ENCODE data around the gene CDH18. TPM values are rescaled to one million over a fixed set of nuclear protein-coding genes. Genes with fewer than 3 reads are reported as not detected.

CDH18 gene
- total RNA-seq, 4 donors from 2014 or later, result 0.76 to 0.99 TPM; not detected in 2

- H3K27me3 ChIP-seq, result no peaks in the 10 kb centered on the region
- H3K4me1 ChIP-seq, result no peaks in the 10 kb centered on the region
- H3K36me3 ChIP-seq, result no peaks in the 10 kb centered on the region
- DNase-seq (ENCODE audit: low spot score in 2 of 2), result no peak
- no peaks in the 10 kb centered on the region for H3K9me3 ChIP-seq
- no peak overlapping the region for H3K4me3 ChIP-seq
- TF ChIP-seq POLR2A (IDR thresholded peaks at IDR 0.05) (no peak), POLR2AphosphoS5 (IDR thresholded peaks at IDR 0.05) (no peak), EP300 (IDR thresholded peaks at IDR 0.05) (no peak), CTCF (IDR thresholded peaks at IDR 0.05) (no peak)
- 72% methylated on average over 4 of the region's 4 CpGs for WGBS
- H3K27ac ChIP-seq, result no peak overlapping the region
Measured at GRCh38 chr5:19706776-19707175, 281.2 kb downstream of the CDH18 start.

- whole genome bisulfite sequencing, result 86% methylated on average over 5 of the region's 5 CpGs
- H3K27ac ChIP-seq, result no peak overlapping the region
- H3K4me1 ChIP-seq, result no peaks in the 10 kb centered on the region
- no peak overlapping the region for H3K4me3 ChIP-seq
- DNase-seq (ENCODE audit: low spot score in 2 of 2), result no peak
- no peaks in the 10 kb centered on the region for H3K36me3 ChIP-seq
- H3K27me3 ChIP-seq, result no peaks in the 10 kb centered on the region
- no peaks in the 10 kb centered on the region for H3K9me3 ChIP-seq
- TF ChIP-seq EP300 (IDR thresholded peaks at IDR 0.05) (no peak), POLR2AphosphoS5 (IDR thresholded peaks at IDR 0.05) (no peak), CTCF (IDR thresholded peaks at IDR 0.05) (no peak), POLR2A (IDR thresholded peaks at IDR 0.05) (no peak)
Measured at GRCh38 chr5:19701731-19702130, 286.3 kb downstream of the CDH18 start.

- Histone ChIP-seq H3K27ac (no peak overlapping the region), H3K4me1 (no peaks in the 10 kb centered on the region), H3K9me3 (no peaks in the 10 kb centered on the region), H3K4me3 (no peak overlapping the region), H3K27me3 (no peaks in the 10 kb centered on the region), H3K36me3 (no peaks in the 10 kb centered on the region)
- no peak for DNase-seq (ENCODE audit: low spot score in 2 of 2)
- WGBS, result 81% methylated on average over 4 of the region's 4 CpGs
- TF ChIP-seq POLR2AphosphoS5 (IDR thresholded peaks at IDR 0.05) (no peak), CTCF (IDR thresholded peaks at IDR 0.05) (no peak), EP300 (IDR thresholded peaks at IDR 0.05) (no peak), POLR2A (IDR thresholded peaks at IDR 0.05) (no peak)
Measured at GRCh38 chr5:19694949-19695611, 292.9 kb downstream of the CDH18 start.

- TF ChIP-seq CTCF (IDR thresholded peaks at IDR 0.05) (no peak), EP300 (IDR thresholded peaks at IDR 0.05) (no peak), POLR2A (IDR thresholded peaks at IDR 0.05) (no peak), POLR2AphosphoS5 (IDR thresholded peaks at IDR 0.05) (no peak)
- 91% methylated on average over 1 of the region's 1 CpG for WGBS
Measured at GRCh38 chr5:19690978-19691377, 297.0 kb downstream of the CDH18 start.

GRCh38 chr5:19685473-19685872 lies 302.5 kb downstream of the CDH18 start:
- Histone ChIP-seq H3K27me3 (no peaks in the 10 kb centered on the region), H3K36me3 (no peaks in the 10 kb centered on the region), H3K27ac (no peak overlapping the region), H3K4me1 (no peaks in the 10 kb centered on the region), H3K4me3 (no peak overlapping the region), H3K9me3 (peaks cover 13% of the 10 kb centered on the region)
- no peak for TF ChIP-seq POLR2AphosphoS5 (IDR thresholded peaks at IDR 0.05)
- no peak for TF ChIP-seq CTCF (IDR thresholded peaks at IDR 0.05)
- TF ChIP-seq EP300 (IDR thresholded peaks at IDR 0.05), result no peak
- no peak for TF ChIP-seq POLR2A (IDR thresholded peaks at IDR 0.05)
- 94% methylated on average over 3 of the region's 3 CpGs for WGBS
- DNase-seq (ENCODE audit: low spot score in 2 of 2), result no peak

More at GRCh38 chr5:19690978-19691377, 297.0 kb downstream of the CDH18 start:
- Histone ChIP-seq H3K4me1 (no peaks in the 10 kb centered on the region), H3K4me3 (no peak overlapping the region), H3K27ac (no peak overlapping the region), H3K9me3 (peaks cover 13% of the 10 kb centered on the region), H3K36me3 (no peaks in the 10 kb centered on the region), H3K27me3 (no peaks in the 10 kb centered on the region)
- no peak for DNase-seq (ENCODE audit: low spot score in 2 of 2)
